NCI-H82 treated with DMSO at 0.1 percent for 48 hours (cell line): ENCODE results near the gene CRB2.
A peak's percentile ranks its signal among the peaks of the same experiment; 100 is the strongest.

ENCODE experiments used
- DNase-seq: peaks from one replicate; lab custom pipeline; 2025; ENCODE audit not compliant: unreplicated experiment; lab: John Stamatoyannopoulos, UW

CRB2 gene

GRCh38 chr9:123355761-123356431 is at the start of gene CRB2:
Gene CRB2 (plus strand): TSS chr9:123356197. CDS start chr9:123356261, 64 bp downstream.
- peak; percentile 60 for DNase-seq

- DNase-seq: no peak
These were observed 46.4 kb upstream of the CRB2 start for GRCh38 chr9:123309611-123310010.

DNA sequence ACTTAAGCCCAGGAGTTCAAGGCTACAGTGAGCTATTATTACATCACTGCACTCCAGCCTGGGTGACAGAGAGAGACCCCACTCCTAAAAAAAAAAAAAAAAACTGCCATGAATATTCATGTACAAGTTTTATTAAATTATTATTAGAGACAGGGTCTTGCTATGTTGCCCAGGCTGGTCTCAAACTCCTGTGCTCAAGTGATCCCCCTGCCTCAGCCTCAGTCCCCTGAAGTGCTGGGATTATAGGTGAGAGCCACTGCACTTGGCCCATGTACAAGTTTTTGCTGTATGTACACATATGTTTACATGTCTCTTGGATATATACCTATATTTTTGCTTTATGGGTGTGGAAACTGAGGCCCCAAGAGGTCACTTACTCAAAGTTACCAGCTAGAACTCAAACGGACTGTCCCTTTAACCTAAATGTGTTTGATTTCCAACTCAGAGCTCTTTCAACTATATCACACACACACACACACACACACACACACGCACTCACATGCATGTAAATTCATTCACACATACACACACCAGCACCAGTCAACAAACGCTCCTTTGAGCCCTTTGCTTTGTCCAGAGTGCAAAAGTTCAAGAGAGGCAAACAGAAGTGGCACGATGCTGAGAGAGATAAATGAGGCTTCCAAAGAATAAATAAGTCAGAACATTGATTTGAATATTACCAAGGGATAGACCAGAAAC is 45.3 kb upstream of the CRB2 start:
- DNase-seq: no peak

- no peak for DNase-seq
These were observed 44.7 kb upstream of the CRB2 start for GRCh38 chr9:123311250-123311752.

- no peak for DNase-seq
These were observed 43.6 kb upstream of the CRB2 start for GRCh38 chr9:123312306-123312877.

DNA sequence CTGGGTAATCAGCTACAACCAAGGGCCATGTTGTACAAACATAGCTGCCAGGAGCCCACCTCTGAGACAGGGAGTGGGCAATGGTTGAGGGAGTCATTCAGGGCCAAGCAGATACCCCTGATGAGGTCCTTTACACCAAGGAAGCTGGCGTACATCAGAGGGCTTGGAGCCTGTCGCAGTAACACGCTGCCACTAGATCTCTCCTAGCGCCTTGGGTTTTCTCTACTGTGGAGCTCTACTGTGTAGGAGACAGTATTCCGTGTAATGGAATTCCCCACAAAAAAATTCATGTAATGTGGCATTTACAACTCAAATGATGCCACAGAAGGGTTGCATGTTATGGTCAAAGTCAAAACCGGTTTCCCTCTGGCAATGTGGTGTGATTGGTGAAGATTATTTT is 41.4 kb upstream of the CRB2 start:
- DNase-seq: no peak

GRCh38 chr9:123315635-123316034 is 40.4 kb upstream of the CRB2 start:
- no peak for DNase-seq

DNA sequence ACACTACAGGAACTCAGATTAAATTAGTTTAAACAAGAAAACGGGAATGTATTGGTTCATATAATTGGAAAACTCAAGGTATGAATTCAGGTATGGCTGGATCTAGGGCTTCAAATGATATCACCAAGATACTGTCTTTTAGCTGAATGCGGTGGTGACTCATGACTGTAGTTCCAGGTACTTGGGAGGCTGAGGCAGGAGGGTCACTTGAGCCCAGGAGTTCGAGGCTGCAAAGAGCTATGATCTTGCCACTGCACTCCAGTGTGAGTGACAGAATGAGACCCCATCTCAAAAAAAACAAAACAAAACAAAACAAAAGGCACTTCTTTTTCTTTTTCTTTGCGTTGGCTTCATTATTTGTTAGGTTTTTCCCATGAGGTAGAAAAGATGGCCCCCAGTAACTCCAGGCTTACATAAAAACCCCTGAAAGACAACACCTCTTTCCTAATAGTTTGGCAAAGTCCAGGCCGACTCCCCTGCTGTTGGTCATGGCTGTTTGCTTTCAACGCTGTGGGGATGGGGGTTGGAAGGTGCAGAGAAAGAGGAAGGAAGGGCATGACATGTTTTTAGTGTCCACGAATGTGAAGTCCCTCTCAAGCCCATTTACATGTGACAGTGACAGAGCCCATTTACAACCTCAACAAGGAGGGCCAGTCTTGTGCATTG is 39.8 kb upstream of the CRB2 start:
- DNase-seq: no peak

GRCh38 chr9:123318202-123318601 is 37.8 kb upstream of the CRB2 start:
- no peak for DNase-seq

- DNase-seq: no peak
These were observed 37.0 kb upstream of the CRB2 start for GRCh38 chr9:123318961-123319421.

DNA sequence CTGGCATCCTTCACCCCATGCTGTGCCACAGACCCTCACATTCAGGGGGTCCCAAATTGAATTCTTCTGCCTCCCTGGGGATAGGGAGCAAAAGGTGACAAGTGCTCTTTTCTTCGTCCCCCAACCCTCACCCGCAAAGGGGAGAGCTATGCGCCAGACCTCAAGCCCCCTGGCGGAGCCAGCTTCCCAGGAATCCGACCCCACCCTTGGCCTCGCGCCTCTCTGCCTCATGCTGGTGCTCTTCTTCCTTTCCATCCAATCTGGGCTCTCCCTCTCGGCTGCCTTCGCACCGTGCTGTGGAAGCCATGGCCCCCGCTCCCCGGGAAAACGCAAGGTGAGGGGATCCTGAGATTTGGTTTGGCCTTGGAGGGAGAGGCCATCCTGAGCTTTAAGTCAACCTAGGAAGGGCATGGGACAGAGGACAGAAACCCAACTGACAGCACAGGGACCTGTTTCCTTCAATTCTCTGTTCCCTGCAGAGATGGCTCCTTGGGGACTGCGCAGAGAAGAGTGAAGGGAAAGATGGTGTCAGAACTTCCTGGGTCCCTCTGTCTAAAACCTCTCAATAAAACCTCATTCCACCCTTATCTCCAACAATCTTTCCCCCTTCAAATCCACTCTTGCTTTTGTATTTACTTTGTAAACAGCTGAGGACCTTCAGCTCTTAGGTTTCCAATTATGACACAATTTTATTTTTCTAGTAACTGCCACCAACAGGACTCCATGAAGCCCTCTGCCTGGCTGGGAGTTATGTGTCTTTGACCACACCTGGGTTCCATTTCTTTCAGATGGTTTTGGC is 36.3 kb upstream of the CRB2 start:
- no peak for DNase-seq

- no peak for DNase-seq
These were observed 35.2 kb upstream of the CRB2 start for GRCh38 chr9:123320814-123321213.

DNA sequence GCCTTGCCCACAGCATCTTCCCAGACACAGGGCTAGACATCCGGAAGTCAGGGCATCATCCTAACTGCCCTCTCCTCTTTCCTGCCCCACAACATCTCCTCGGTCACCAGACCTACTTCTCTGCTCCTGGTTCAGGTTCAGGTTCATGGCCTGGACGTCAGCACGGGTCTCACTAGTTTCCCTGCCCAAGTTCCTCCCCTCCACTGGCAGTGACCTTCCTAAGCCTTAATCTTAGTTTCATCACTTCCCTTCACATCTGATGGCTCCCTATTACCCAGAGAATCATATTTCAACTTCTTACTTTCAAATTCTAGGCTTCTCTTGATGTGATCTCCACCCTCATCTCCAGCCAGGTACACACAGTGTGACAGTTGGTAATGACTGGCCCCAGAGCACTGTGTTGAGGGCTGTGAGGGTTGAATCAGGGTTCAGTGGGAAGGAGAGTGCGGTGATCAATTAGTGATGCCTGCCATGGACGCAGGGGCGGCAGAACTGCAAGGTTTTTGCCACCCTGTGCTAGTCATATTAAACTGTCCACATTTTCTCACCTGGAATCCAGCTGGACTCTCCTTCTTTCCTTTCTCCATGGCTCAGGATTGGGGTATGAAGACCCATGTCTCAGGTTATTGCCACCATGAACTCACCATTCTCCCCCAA is 34.3 kb upstream of the CRB2 start:
- no peak for DNase-seq

DNA sequence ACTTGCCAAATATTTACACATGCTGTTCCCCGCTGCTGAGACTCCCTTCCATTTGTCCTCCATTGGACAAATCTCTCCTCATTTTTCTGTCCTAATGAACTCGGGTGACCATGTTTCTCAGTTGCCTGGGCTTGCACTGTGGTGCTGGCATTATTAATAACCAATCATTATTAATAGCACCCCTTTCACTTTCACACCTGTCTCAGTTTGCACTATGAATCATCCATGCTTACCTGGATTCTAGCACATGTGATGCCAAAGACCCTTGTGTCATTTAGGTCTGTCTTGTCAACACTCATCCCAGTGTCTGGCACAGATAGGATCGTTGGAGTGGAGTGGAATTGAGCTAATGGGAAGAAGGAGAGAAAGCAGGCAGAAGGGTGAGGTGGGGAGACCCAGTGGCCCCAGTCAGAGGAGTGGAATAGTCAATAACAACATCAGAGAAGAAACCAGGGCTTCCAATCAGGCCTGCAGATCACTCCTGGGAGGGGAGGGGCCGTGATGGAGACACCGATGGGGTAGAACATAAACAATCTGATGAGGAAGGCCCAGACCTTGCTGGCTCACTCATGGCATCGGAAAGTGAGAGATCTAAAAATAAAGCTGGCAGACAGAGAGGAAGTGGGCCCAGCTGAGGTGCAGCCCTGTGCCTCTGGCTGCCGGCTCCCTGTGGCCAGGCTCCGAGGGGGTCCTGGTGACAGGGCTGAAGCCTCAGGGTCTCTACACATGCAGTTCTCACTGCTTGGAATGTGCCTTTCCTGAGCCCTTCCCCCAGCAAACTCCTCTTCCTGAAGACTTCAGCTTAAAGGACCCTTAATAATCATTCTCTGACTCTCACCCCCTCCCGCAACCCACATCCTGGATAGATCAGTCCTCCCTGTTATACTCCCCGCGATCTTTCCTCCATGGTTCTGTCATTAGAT is 33.5 kb upstream of the CRB2 start:
- no peak for DNase-seq

DNA sequence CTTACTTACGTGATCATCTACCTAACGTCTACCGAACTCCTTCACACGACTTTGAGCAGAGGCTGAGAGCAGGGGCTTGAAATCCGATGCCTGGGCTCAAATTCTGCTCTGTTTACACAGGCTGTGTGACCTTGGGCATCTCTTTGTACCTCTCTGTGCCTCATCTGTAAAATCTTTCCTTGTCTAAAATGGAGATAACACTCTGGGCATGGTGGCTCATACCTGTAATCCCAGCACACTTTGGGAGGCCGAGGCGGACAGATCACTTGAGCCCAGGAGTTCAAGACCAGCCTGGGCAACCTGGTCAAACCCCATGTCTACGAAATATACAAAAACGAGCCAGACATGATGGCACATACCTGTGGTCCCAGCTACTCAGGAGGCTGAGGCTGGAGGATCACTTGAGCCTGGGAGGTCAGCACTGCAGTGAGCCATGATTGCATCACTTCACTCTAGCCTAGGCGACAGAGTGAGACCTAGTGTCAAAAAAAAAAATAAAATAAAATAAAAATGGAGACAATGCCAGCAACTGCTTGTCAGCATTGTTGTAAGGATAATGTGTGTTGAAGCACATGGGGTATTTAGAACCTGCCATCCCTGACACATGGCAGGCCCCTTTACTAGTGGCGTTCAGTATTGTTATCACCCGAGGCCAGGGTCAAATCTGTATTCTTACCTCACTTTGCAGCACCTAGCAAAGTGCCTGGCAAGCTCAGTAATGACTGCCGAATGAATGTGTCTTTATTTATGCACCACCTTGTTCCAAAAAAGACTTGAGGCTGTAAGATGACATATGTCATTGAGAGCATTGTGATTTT is 32.6 kb upstream of the CRB2 start:
- no peak for DNase-seq

GRCh38 chr9:123324767-123325183 is 31.2 kb upstream of the CRB2 start:
- DNase-seq: no peak

- no peak for DNase-seq
These were observed 29.8 kb upstream of the CRB2 start for GRCh38 chr9:123326187-123326586.

DNA sequence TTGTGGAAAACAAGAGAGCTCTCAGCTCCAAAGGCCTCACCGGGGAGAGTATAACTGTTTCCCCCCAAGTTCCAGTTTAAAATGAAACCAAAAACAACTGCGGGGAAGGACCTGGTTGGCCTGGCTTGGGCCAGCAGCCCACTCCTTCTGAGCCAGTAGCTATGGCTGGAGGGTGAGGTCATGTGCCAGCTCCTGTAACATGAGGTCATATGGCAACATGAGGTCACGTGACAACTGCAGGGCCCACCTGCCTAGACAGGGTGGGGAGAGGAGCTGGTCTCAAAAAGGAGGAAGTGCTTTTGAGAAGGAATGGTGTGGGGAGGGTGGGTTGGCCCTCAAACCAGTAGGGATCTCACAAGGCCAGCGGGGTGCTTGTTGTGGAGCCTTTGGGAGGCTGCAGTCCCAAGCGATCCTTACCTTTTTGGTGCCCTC is 29.3 kb upstream of the CRB2 start:
- DNase-seq: no peak
